Measurements from ENCODE around the gene CEP128.

Gene CEP128

GRCh38 chr14:80522411-80522810 lies 419.1 kb downstream of the CEP128 start:
- H3K9me3 ChIP-seq (ENCODE audit: insufficient read depth, low read length), result no peaks in the 10 kb centered on the region
- no peak overlapping the region for H3K9ac ChIP-seq (ENCODE audit: insufficient read length, low read depth)
- H3K4me3 ChIP-seq (ENCODE audit: insufficient read length, low read depth), result no peak overlapping the region
- no peaks in the 10 kb centered on the region for H3K4me1 ChIP-seq (ENCODE audit: insufficient read depth, insufficient read length)
- no peak for TF ChIP-seq ZNF274 (IDR thresholded peaks at IDR 0.05; ENCODE audit: low read depth, low read length)
- TF ChIP-seq YY1 (IDR thresholded peaks at IDR 0.05; ENCODE audit: insufficient read depth, insufficient read length), result no peak
- TF ChIP-seq SUZ12 (IDR thresholded peaks at IDR 0.05; ENCODE audit: extremely low read depth, insufficient read depth, insufficient read length), result no peak
- DNase-seq (ENCODE audit: low read depth, low spot score), result no peak
- H3K36me3 ChIP-seq (ENCODE audit: insufficient read depth, insufficient read length, low read length), result no peaks in the 10 kb centered on the region
- H3K27me3 ChIP-seq (ENCODE audit: insufficient read depth, insufficient read length), result no peaks in the 10 kb centered on the region

GRCh38 chr14:80521456-80521855 lies 420.1 kb downstream of the CEP128 start:
- no peak overlapping the region for H3K9ac ChIP-seq (ENCODE audit: insufficient read length, low read depth)
- no peaks in the 10 kb centered on the region for H3K9me3 ChIP-seq (ENCODE audit: insufficient read depth, low read length)
- no peaks in the 10 kb centered on the region for H3K27me3 ChIP-seq (ENCODE audit: insufficient read depth, insufficient read length)
- no peak for TF ChIP-seq ZNF274 (IDR thresholded peaks at IDR 0.05; ENCODE audit: low read depth, low read length)
- no peak for TF ChIP-seq SUZ12 (IDR thresholded peaks at IDR 0.05; ENCODE audit: extremely low read depth, insufficient read depth, insufficient read length)
- no peak for TF ChIP-seq YY1 (IDR thresholded peaks at IDR 0.05; ENCODE audit: insufficient read depth, insufficient read length)
- DNase-seq (ENCODE audit: low read depth, low spot score), result no peak
- no peak overlapping the region for H3K4me3 ChIP-seq (ENCODE audit: insufficient read length, low read depth)
- H3K36me3 ChIP-seq (ENCODE audit: insufficient read depth, insufficient read length, low read length), result no peaks in the 10 kb centered on the region
- no peaks in the 10 kb centered on the region for H3K4me1 ChIP-seq (ENCODE audit: insufficient read depth, insufficient read length)

GRCh38 chr14:80519002-80519401 lies 422.5 kb downstream of the CEP128 start:
- no peak overlapping the region for H3K9ac ChIP-seq (ENCODE audit: insufficient read length, low read depth)
- no peaks in the 10 kb centered on the region for H3K4me1 ChIP-seq (ENCODE audit: insufficient read depth, insufficient read length)
- H3K4me3 ChIP-seq (ENCODE audit: insufficient read length, low read depth), result no peak overlapping the region
- H3K27me3 ChIP-seq (ENCODE audit: insufficient read depth, insufficient read length), result no peaks in the 10 kb centered on the region
- H3K36me3 ChIP-seq (ENCODE audit: insufficient read depth, insufficient read length, low read length), result no peaks in the 10 kb centered on the region
- no peaks in the 10 kb centered on the region for H3K9me3 ChIP-seq (ENCODE audit: insufficient read depth, low read length)
- TF ChIP-seq YY1 (IDR thresholded peaks at IDR 0.05; ENCODE audit: insufficient read depth, insufficient read length) (no peak), ZNF274 (IDR thresholded peaks at IDR 0.05; ENCODE audit: low read depth, low read length) (no peak), SUZ12 (IDR thresholded peaks at IDR 0.05; ENCODE audit: extremely low read depth, insufficient read depth, insufficient read length) (no peak)
- DNase-seq (ENCODE audit: low read depth, low spot score), result no peak

- Histone ChIP-seq H3K4me1 (ENCODE audit: insufficient read depth, insufficient read length) (no peaks in the 10 kb centered on the region), H3K36me3 (ENCODE audit: insufficient read depth, insufficient read length, low read length) (no peaks in the 10 kb centered on the region), H3K27me3 (ENCODE audit: insufficient read depth, insufficient read length) (no peaks in the 10 kb centered on the region), H3K9me3 (ENCODE audit: insufficient read depth, low read length) (no peaks in the 10 kb centered on the region), H3K9ac (ENCODE audit: insufficient read length, low read depth) (no peak overlapping the region), H3K4me3 (ENCODE audit: insufficient read length, low read depth) (no peak overlapping the region)
- no peak for DNase-seq (ENCODE audit: low read depth, low spot score)
- TF ChIP-seq SUZ12 (IDR thresholded peaks at IDR 0.05; ENCODE audit: extremely low read depth, insufficient read depth, insufficient read length) (no peak), YY1 (IDR thresholded peaks at IDR 0.05; ENCODE audit: insufficient read depth, insufficient read length) (no peak), ZNF274 (IDR thresholded peaks at IDR 0.05; ENCODE audit: low read depth, low read length) (no peak)
Observed at GRCh38 chr14:80518173-80518572, 423.4 kb downstream of the CEP128 start.

- TF ChIP-seq YY1 (IDR thresholded peaks at IDR 0.05; ENCODE audit: insufficient read depth, insufficient read length) (no peak), SUZ12 (IDR thresholded peaks at IDR 0.05; ENCODE audit: extremely low read depth, insufficient read depth, insufficient read length) (no peak), ZNF274 (IDR thresholded peaks at IDR 0.05; ENCODE audit: low read depth, low read length) (no peak)
- Histone ChIP-seq H3K27me3 (ENCODE audit: insufficient read depth, insufficient read length) (no peaks in the 10 kb centered on the region), H3K9me3 (ENCODE audit: insufficient read depth, low read length) (no peaks in the 10 kb centered on the region), H3K4me1 (ENCODE audit: insufficient read depth, insufficient read length) (no peaks in the 10 kb centered on the region), H3K4me3 (ENCODE audit: insufficient read length, low read depth) (no peak overlapping the region), H3K36me3 (ENCODE audit: insufficient read depth, insufficient read length, low read length) (no peaks in the 10 kb centered on the region), H3K9ac (ENCODE audit: insufficient read length, low read depth) (no peak overlapping the region)
- no peak for DNase-seq (ENCODE audit: low read depth, low spot score)
Observed at GRCh38 chr14:80507292-80507869, 434.2 kb downstream of the CEP128 start.

GRCh38 chr14:80504781-80505180 lies 436.8 kb downstream of the CEP128 start:
- H3K9me3 ChIP-seq (ENCODE audit: insufficient read depth, low read length), result no peaks in the 10 kb centered on the region
- no peak overlapping the region for H3K4me3 ChIP-seq (ENCODE audit: insufficient read length, low read depth)
- H3K9ac ChIP-seq (ENCODE audit: insufficient read length, low read depth), result no peak overlapping the region
- H3K27me3 ChIP-seq (ENCODE audit: insufficient read depth, insufficient read length), result no peaks in the 10 kb centered on the region
- no peak for DNase-seq (ENCODE audit: low read depth, low spot score)
- H3K4me1 ChIP-seq (ENCODE audit: insufficient read depth, insufficient read length), result no peaks in the 10 kb centered on the region
- no peak for TF ChIP-seq ZNF274 (IDR thresholded peaks at IDR 0.05; ENCODE audit: low read depth, low read length)
- no peak for TF ChIP-seq SUZ12 (IDR thresholded peaks at IDR 0.05; ENCODE audit: extremely low read depth, insufficient read depth, insufficient read length)
- no peak for TF ChIP-seq YY1 (IDR thresholded peaks at IDR 0.05; ENCODE audit: insufficient read depth, insufficient read length)
- H3K36me3 ChIP-seq (ENCODE audit: insufficient read depth, insufficient read length, low read length), result no peaks in the 10 kb centered on the region

GRCh38 chr14:80498533-80498932 lies 443.0 kb downstream of the CEP128 start:
- TF ChIP-seq SUZ12 (IDR thresholded peaks at IDR 0.05; ENCODE audit: extremely low read depth, insufficient read depth, insufficient read length), result no peak
- no peak for TF ChIP-seq YY1 (IDR thresholded peaks at IDR 0.05; ENCODE audit: insufficient read depth, insufficient read length)
- no peak for TF ChIP-seq ZNF274 (IDR thresholded peaks at IDR 0.05; ENCODE audit: low read depth, low read length)

More at GRCh38 chr14:80498533-80498932, 443.0 kb downstream of the CEP128 start:
- no peaks in the 10 kb centered on the region for H3K9me3 ChIP-seq (ENCODE audit: insufficient read depth, low read length)
- no peak for DNase-seq (ENCODE audit: low read depth, low spot score)
- no peak overlapping the region for H3K4me3 ChIP-seq (ENCODE audit: insufficient read length, low read depth)
- H3K27me3 ChIP-seq (ENCODE audit: insufficient read depth, insufficient read length), result no peaks in the 10 kb centered on the region
- no peaks in the 10 kb centered on the region for H3K36me3 ChIP-seq (ENCODE audit: insufficient read depth, insufficient read length, low read length)
- H3K4me1 ChIP-seq (ENCODE audit: insufficient read depth, insufficient read length), result no peaks in the 10 kb centered on the region
- no peak overlapping the region for H3K9ac ChIP-seq (ENCODE audit: insufficient read length, low read depth)
